IMR-90 (cell line): ENCODE results near the gene BANP.

Experiments used
- CTCF ChIP-seq: conservative IDR thresholded peaks from 2 replicates; pipeline ENCODE4 v1.5.1; 2012; ENCODE audit warnings: mild to moderate bottlenecking, low read depth, low read length, improper control_type of control experiment
- MAZ ChIP-seq: IDR thresholded peaks from 2 replicates; pipeline ENCODE4 v1.6.1; 2012; ENCODE audit warnings: low read depth, mild to moderate bottlenecking, low read length, improper control_type of control experiment, moderate library complexity, borderline replicate concordance
- RAD21 ChIP-seq: IDR thresholded peaks from 2 replicates; pipeline ENCODE4 v1.6.1; 2012; ENCODE audit warnings: low read length, improper control_type of control experiment
- SMC3 ChIP-seq: fragments of 150-350 bp; IDR thresholded peaks from 2 replicates; pipeline ENCODE4 v1.6.1; 2016; ENCODE audit warnings: low read depth, mild to moderate bottlenecking, antibody characterized with exemption, low read length, moderate library complexity
- USF2 ChIP-seq: fragments of 150-350 bp; IDR thresholded peaks from 2 replicates; pipeline ENCODE4 v1.6.1; 2017; ENCODE audit warnings: mild to moderate bottlenecking, antibody characterized with exemption, low read length, low read depth

- no peak for TF ChIP-seq CTCF
- no peak for TF ChIP-seq RAD21
- TF ChIP-seq SMC3 = no peak
- no peak for TF ChIP-seq MAZ
- no peak for TF ChIP-seq USF2
Measured at GRCh38 chr16:87955302-87956097, 4.3 kb downstream of the BANP start.
